ENCODE measurements around the gene PATJ. TPM values are rescaled to one million over a fixed set of nuclear protein-coding genes. Genes with fewer than 3 reads are reported as not detected.

Gene PATJ
- total RNA-seq, 1 donor from 2014 or later, result 86.8 TPM

DNA sequence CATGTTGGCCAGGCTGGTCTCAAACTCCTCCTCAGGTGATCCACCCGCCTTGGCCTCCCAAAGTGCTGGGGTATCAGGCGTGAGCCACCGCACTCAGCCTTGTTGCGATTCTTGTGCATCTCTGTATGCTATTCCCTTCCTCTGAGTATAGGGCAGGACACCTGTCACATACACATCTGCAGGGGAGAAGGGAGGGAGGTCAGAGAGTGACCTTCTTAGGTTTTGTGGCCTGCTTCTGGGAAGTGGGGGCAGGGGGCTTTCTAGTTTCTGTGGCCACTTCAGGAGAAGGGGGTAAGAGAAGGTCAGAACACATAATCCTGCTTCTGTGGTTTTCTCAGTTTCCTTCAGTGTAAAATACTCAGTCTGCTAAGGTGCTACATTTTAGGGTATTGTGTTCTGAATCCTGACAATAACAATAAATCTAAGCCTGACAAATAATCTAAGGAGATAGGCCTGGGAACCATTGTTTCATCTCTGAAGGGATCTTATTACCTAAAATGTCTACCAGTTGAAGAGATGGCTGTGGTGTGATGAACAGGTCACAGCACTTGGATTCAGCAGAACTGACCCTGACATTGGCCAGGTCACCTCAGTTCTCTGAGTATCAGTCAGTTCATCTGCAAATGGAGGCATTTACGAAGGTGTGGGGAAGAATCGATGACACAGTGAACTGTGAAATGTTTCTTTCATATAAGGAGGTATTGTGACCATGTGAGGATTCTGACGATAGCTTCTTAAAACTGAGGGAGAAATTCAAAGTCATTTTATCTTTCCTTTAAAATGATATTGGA lies 239.8 kb downstream of the PATJ start:
- no peak for DNase-seq (ENCODE audit: low spot score)

DNA sequence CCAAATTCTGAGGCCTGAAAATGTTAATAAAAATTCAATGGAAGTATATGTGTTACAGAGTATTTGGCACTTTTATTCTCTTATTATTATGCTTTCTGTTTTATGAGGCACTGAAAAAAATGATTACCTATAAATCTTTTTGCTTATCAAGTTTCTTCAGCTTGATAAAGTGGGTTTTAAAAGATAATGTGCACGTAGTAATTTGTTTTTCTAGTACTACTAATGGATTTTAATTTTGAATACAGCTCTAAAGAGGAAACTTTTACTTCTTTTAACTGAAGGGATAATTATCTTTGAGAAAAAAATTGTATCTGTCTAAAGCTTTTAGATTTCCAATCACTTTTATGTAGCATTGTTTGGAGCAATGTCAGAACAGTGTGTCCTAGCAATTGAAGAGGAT lies 241.0 kb downstream of the PATJ start:
- DNase-seq (ENCODE audit: low spot score), result no peak

DNA sequence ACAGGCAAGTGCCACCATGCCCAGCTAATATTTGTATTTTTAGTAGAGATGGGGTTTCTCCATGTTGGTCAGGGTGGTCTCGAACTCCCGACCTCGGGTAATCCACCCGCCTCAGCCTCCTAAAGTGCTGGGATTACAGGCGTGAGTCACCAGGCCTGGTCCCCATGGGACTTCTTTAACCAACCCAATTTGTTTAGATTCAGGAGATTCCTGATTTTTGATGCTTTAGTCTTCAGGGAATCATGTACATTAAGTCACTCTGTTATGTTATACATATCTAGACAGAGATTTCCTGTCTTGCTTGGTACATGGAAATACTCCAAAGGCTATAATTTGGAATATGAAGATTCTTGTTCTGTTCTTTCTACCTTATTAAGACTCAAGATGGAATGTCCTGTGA lies 250.0 kb downstream of the PATJ start:
- DNase-seq (ENCODE audit: low spot score), result no peak

DNA sequence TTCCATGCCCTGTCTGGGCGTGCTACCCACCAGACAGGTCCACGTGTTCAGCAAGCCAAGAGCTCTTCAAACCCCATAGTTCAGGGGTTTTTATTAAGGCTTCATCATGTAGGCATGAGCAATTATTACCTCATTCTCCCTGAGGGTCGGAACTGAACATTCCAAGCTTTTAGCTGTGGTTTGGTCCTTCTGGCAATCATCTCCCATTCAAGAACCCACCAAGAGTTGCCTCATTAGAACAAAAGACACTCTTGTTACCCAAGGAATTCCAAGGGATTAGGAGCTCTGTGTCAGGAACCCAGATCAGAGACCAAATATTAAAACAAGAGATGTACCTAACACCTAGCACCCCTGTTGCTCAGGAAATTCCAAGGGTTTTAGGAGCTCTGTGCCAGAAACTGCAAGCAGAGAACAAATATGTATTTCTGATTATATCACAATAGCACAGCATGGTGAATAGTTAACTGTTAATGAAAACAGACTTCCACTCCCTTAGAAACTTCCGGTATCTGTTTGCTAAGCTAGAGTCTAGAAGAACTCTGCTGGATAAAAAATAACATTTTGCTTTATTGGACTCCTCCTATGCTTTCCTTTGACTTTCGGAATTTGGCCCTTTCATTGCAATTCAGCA lies 251.2 kb downstream of the PATJ start:
- no peak for DNase-seq (ENCODE audit: low spot score)

DNA sequence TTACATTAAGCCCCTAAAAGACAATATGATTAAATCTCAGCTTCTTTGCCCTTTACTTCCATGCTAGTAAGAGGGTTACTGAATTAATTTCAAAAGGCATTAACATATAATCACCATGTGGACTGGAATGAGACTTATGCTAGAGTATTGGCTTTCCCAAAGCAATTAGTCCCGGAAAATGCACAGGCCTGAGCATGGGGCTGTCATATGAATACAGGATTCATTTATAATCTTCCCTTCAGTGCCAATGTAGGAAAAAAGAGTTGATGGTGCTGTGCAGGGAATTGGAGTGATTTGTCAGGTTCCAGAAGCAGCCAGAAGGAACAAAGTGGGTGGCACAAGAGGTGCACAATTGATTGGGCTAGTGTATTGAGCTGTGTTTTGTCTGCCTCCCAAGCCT lies 253.4 kb downstream of the PATJ start:
- no peak for DNase-seq (ENCODE audit: low spot score)

DNA sequence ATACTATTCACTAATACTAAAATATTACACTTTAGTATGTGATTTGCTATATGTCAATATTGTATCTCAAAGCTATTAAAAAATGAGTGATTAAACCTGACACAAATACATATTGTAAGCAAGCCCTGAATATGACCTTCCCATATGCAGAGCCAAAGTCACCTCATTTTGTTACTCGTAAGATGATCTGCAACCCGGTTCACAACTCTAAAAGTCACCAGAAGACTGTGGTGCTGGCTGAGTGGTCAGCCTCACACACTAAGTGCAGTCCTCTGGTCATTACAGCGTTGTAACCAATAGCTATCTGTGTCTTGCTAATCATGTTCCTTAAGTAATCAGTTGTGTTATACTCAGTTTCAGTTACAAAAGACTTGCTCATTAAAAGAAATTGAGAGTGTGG lies 254.8 kb downstream of the PATJ start:
- DNase-seq (ENCODE audit: low spot score), result no peak

DNA sequence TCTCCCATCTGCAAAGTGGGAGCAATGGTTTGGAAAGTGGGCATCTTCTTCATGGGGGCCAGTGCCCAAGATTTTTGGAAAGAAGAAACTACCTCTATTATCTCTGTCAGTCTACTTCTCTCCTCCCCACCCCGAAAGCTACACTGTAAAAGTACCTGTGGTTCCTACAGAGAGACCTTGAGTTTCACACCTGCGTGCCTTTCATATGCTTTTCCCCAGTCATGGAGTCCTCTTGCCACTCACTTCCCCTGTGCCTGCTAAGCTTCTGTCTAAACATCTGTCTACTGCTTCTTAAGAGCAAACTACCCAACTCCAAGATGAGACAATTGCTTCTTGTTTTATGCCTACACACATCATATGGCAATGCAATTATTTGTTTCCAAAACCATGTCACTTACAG lies 261.5 kb downstream of the PATJ start:
- no peak for DNase-seq (ENCODE audit: low spot score)

DNA sequence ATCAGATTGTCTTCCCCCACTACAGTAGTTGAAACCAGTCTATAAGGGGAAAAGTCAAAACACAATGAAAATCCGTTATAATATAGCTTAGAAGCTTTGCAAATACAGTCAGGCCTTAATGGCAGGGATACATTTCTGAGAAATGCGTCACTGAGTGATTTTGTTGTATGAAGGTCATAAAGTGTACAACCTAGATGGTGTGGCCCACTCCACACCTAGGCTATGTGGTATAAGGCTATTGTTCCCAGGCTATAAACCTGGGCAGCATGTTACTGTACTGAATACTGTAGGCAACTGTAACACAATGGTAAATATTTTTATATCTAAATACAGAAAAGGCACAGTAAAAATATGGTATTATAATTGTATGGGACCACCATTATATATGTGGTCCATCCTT lies 264.4 kb downstream of the PATJ start:
- no peak for DNase-seq (ENCODE audit: low spot score)

DNA sequence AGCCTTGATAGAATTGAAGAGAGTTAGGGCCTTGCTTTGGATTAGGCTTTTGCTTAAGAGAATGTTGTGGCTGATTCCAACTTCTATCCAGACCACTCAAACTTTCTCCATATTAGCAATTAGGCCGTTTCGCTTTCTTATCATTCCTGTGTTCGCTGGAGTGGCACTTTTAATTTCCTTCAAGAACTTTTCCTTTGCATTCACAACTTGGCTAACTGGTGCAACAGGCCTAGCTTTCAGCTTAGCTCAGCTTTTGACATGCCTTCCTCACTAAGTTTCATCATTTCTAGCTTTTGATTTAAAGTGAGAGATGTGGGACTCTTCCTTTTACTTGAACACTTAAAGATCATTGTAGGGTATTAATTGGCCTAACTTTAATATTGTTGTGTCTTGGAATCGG lies 268.7 kb downstream of the PATJ start:
- no peak for DNase-seq (ENCODE audit: low spot score)

DNA sequence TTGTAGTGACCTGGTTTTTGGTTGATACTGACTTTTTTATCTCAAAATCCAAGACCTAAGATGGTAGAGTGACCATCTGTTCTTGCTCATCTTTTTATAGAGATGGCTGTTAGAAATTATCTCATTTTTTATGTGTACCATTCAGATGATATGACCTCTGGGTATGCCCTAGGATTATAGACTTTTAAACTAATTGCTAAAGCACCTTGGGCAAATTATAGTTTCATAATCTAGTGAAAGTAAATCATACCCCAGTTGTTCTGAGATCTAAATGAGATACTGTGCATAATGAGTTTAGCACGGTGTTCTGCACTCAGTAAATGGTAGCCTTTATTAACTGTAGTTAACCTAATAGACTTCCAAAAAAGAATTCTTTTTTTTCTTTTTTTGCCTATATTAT lies 269.8 kb downstream of the PATJ start:
- DNase-seq (ENCODE audit: low spot score), result no peak

DNA sequence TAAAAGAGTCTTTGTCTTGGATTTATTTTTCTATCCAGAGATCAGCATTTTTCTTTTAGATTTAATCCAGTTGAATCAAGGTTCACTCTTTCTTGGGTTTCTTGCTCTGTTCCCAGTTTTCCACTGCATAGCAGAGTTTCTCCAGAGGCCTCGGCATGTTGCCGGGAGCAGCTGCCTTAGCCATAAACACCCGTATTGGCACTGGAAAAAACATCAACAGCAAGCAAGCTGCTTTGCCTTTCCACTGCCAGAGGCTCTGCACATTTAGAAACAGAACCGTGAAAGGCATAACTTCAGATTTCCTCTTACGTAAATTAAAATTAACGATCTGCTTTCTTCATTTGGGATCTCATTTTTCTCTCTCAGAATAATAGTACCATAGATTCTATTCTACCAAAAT lies 270.6 kb downstream of the PATJ start:
- peak; percentile 43 for DNase-seq (ENCODE audit: low spot score)

DNA sequence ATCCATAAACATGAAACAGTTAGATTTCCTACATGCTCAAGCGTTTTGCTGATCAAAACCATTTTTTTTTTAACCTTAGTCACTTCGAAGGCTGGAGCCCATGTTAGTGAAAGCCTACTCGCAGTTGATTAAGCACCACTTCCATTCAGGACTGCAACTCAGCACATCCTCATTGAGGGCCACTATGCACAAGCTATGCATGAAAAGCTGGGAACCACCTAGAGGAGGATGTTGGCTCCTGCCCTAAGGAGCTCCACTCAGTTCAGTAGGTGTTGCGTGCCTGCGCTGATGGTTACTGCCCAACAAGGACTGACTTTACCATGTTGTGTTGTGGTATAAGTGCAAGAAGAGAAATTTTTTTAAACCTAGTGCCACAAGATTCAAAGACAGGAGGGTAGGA lies 271.0 kb downstream of the PATJ start:
- DNase-seq (ENCODE audit: low spot score), result no peak

DNA sequence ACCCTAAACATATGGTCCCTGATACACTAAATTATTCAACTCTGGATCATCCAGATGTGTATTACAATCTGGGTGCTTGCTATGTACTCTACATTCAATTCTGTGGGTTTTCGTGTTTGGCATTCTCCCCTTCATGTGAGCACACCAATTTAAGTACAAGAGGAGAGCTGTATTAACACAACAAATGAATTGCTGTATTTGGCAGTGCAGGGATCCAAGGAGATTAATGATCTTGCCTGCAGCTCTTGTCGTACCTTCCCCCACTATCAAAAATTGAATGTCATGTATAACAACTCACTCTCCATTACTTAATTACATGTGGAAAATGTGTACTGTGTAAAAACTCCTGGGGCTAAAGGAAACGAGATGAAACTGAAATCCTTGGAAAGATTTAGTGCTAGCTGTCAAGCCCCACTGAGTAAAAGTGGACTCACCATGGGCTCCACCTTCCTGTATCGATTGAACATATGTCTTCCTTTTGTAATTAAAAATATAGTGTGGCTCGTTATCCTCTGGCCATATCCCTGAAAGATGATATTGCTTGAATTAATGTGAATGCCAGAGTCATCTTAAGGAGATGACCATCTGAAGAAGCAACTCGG lies 280.2 kb downstream of the PATJ start:
- no peak for DNase-seq (ENCODE audit: low spot score)

DNA sequence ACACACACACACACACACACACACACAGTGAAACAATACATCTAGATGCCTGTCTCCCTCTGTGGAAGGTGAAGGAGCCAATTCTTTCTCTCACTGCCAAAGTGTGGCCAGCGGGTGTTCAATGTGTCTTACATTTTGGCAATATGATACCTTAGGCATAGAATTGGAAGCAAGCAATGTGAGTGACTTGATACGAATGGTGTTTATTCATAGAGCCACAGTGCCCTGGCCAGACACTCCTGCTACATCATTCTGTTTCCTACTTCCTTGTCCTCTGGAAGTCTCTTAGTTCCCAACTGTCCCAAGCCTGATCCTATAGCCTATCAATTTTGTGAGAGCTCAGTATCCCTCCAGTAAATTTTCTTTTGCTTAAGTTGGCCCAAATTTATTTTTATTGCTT lies 282.4 kb downstream of the PATJ start:
- DNase-seq (ENCODE audit: low spot score), result no peak

DNA sequence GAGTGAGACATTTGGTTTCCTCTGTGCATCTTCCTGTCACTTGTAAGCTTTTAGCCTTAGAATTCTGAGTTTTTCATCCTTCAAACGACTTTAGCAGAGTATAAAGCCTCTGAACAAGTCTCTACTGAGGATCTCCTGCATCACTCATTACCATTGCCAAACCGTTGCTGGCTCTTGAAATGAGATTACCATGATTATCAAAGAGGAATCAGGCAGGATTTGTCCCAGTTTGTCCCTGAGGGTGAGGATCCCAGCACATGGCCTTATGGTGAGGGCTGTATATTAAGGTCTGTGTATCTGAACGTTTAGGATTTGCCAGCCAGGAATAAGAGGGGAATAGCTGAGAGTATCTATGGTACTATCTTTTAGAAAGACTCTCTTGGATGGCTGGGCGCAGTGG lies 282.9 kb downstream of the PATJ start:
- no peak for DNase-seq (ENCODE audit: low spot score)

DNA sequence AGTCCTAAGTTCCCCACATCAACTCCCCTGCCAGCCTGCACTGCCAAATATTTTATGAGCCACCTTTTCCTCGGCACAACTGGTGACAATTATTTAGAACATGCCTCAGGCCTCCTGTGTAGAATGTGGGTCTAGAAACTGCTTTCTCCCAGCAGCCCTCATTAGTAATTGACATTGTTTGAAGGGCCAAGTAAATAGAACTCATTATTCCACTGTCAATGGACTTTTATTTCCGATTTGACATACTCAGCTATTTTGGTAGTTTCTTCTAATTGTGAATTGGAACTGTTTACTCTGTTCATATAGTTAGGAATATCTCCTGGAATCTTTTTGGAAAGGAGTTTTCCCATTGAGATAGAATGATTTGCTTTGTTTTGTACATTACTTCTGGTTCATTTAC lies 283.6 kb downstream of the PATJ start:
- no peak for DNase-seq (ENCODE audit: low spot score)

DNA sequence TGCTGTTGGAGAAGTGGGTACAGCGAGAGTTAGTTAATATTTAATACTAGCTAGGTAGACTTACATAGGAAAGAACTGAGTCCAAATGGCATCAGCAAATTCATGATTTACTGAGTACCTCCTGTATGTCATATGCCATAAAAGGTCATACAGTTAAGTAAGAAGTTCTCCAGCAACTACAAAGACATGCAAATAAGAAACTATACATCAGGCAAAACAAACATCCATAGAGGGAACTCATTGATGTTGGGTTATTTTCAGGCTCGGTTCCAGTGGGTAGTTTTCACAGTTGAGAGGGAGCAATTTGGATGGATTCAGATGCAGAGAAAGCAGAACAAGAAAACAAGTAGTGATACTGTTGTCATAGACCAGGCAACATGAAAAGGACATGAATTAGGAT lies 287.4 kb downstream of the PATJ start:
- DNase-seq (ENCODE audit: low spot score), result no peak

DNA sequence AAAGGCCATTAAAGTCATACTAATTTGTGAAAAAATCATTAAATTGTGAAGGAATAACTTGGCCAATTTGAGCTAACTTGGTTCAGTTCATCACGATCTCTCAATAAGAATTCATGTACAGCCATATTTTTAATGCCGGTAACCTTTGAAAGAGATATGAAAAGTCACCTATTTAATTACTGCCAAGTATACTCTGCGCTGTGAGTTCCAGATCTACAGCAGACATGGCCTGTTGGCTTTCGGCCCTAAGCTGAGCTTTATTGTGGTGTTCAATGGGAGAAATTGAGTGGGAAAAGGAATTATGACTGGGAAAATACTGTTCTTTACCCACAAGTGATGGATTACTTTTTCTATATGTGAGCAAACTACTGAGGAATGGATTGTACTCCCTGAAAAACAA lies 292.5 kb downstream of the PATJ start:
- no peak for DNase-seq (ENCODE audit: low spot score)

DNA sequence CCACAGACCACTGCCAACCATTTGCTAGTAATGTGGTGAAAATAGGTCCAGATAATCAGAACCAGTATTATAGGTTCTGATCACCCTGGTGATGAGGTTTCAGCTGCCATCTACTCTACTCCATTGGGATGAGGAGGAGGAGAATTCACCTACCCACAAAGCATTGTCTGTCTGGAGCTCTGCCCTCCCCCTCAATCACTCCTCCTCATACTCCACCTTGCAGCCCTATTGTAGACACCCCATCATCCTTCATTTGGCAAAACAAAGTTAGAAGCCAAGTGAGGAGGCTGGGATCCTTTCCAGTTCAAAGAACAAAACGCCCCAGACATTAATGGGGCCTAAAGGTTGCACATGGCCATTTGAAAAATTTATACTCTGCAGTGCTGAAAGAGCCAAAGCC lies 295.0 kb downstream of the PATJ start:
- no peak for DNase-seq (ENCODE audit: low spot score)

DNA sequence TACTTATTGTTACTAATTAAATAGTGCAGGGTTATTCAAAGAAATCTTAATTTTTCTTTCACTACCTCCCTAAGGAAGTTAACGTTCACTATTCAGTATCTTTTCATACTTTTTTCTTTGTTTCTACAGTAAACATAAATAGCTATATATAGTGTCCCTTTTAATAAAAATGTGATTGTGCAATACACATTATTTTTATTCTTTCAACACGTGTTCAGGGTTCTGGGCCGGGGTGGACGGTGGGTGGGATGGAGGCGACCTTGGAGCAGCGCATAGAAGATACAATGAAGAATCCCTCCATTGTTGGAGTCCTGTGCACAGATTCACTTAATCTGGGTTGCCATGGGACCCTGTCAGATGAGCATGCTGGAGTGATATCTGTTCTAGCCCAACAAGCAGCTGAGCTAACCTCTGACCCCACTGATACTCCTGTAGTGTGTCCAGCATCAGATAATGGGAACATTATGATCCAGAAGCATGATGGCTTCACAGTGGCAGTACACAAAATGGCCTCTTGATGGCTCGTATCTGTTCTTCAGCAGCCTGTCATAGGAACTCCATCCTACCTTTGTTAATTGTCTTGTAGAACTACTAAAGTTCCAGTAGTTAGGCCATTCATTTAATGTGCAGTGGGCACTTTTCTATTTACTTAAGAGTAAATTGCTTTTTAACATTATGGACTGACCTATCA lies 296.5 kb downstream of the PATJ start:
- DNase-seq (ENCODE audit: low spot score), result no peak

DNA sequence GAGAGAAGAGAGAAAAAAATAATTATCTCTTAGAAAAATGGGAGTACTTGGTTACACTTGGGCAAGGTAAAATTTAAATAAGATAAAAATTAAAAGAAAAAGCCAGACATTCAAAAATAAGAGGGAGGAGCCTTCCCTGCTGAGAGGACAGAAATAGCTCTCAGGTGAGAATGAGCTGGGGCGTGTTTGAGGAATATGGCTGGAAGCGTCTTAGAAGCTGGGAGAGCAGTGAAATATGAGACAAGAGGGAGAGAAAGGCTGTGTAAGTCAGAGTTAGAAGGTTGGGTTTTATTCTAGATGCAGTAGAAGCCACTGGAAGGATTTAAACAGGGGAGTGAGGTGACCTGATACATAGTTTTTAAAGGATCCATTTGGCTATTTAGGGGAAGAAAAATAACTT lies 298.2 kb downstream of the PATJ start:
- DNase-seq (ENCODE audit: low spot score), result no peak

DNA sequence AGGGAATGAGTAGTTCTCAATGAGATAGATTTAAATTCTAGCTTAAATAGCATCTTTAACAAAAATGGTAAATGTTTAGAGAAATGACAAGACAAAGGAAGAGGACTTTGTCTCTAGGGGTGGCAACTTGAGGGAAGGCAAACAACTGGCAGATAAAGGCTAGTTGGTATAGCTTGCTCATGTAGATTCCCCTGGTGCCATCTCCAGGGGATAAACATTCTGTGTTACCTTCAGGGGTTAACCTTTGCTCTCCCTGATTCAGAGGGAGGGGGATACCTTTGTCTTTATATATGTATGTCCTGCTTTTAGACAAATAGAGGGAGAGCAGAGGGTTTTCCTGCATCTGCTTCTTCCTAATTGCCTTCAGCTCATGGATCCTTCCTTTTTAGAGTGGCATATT lies 298.7 kb downstream of the PATJ start:
- DNase-seq (ENCODE audit: low spot score), result no peak

DNA sequence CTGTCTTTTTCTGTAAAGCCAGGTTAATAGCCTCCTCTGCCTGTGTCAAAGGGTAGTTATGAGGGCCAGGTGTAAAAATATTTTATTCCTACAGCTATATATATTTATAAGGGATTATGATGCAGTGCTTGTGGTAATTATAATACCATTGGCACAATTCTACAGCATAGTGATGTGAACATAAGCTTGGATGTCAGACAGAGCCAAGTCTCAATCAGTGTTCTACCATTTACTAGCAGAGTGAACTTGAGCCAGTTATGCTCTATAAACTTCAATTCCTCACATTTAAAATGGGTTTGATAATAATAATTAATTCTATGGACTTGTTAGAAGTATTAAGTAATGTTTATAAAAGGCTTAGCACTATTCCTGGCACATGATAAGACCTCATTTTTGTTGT lies 300.9 kb downstream of the PATJ start:
- DNase-seq (ENCODE audit: low spot score), result no peak
